CD14-positive monocyte (primary cell): Measurements from ENCODE around the gene PIAS4. TPM values are rescaled to one million over a fixed set of nuclear protein-coding genes. Genes with fewer than 3 reads are reported as not detected.

Experiments
- DNase-seq, 3 donors: peaks; one replicate each; pipeline ENCODE4 v3.0.0-alpha.2; 2011 to 2022
- H2AFZ ChIP-seq: 2 replicates; pipeline ENCODE4 v1.6.0; 2012; ENCODE audit warnings: mild to moderate bottlenecking, low read depth, low read length, inconsistent platforms; ENCODE audit not compliant: insufficient read depth, poor library complexity, severe bottlenecking
- H3K27ac ChIP-seq, 2 donors: 1 replicate in 1 of 2; 2 replicates in 1 of 2; pipeline ENCODE4 v1.5.1; 2012 to 2013; ENCODE audit warnings: low read length in 2 of 2, control low read depth in 1 of 2, inconsistent platforms in 1 of 2, low read depth in 1 of 2, mild to moderate bottlenecking in 1 of 2
- H3K27me3 ChIP-seq, 2 donors: one replicate each; pipeline versions ENCODE4 v1.6.0 to v1.6.1; 2011 to 2013; ENCODE audit warnings: low read length in 2 of 2; ENCODE audit not compliant: control insufficient read depth in 2 of 2, insufficient read depth in 2 of 2
- H3K36me3 ChIP-seq, 2 donors: replicated peaks in 1 of 2; 1 replicate in 1 of 2; 2 replicates in 1 of 2; pipeline versions ENCODE4 v1.5.1 to v1.6.1; 2012 to 2013; ENCODE audit warnings: low read length in 2 of 2, control low read depth in 1 of 2, inconsistent platforms in 1 of 2, mild to moderate bottlenecking in 1 of 2; ENCODE audit not compliant: insufficient read depth in 2 of 2, control insufficient read depth in 1 of 2
- H3K4me1 ChIP-seq, 2 donors: 1 replicate in 1 of 2; 2 replicates in 1 of 2; pipeline versions ENCODE4 v1.5.1 to v1.6.1; 2012 to 2013; ENCODE audit warnings: low read length in 2 of 2, control low read depth in 1 of 2, inconsistent platforms in 1 of 2, mild to moderate bottlenecking in 1 of 2, moderate library complexity in 1 of 2; ENCODE audit not compliant: insufficient read depth in 2 of 2, control insufficient read depth in 1 of 2
- H3K4me2 ChIP-seq: replicated peaks from 2 replicates; pipeline ENCODE3; 2012; ENCODE audit warnings: low read length, moderate library complexity, mild to moderate bottlenecking; ENCODE audit not compliant: poor library complexity, severe bottlenecking; ENCODE audit errors: extremely low read depth
- H3K4me3 ChIP-seq, 3 experiments: fragments of 200-600 bp in 1 of 3; sonication (generic) in 1 of 3; replicated peaks in 1 of 3; 1 replicate in 2 of 3; 2 replicates in 1 of 3; pipeline ENCODE4 v1.5.1; 2011 to 2013; ENCODE audit warnings: low read length in 3 of 3, mild to moderate bottlenecking in 3 of 3, control low read depth in 2 of 3, low read depth in 2 of 3, inconsistent platforms in 1 of 3, moderate library complexity in 1 of 3
- H3K79me2 ChIP-seq: 2 replicates; pipeline ENCODE4 v1.6.0; 2012; ENCODE audit warnings: mild to moderate bottlenecking, control low read depth, inconsistent platforms, low read length, moderate library complexity; ENCODE audit not compliant: insufficient read depth
- H3K9ac ChIP-seq: 2 replicates; pipeline ENCODE4 v1.6.0; 2017; ENCODE audit warnings: low read length, mild to moderate bottlenecking; ENCODE audit not compliant: insufficient read depth, poor library complexity, severe bottlenecking
- H3K9me3 ChIP-seq, 2 donors: replicated peaks in 1 of 2; 1 replicate in 1 of 2; 2 replicates in 1 of 2; pipeline versions ENCODE4 v1.5.1 to v1.6.1; 2012 to 2013; ENCODE audit warnings: low read length in 2 of 2, control low read depth in 1 of 2; ENCODE audit not compliant: control insufficient read depth in 1 of 2, insufficient read depth in 1 of 2
- H4K20me1 ChIP-seq: 2 replicates; pipeline ENCODE4 v1.6.0; 2012; ENCODE audit warnings: mild to moderate bottlenecking, low read length, control low read depth, moderate library complexity; ENCODE audit not compliant: insufficient read depth
- H3K27ac Mint-ChIP-seq, 7 donors: one replicate each; pipeline ENCODE4 v1.8.0; 2020; ENCODE audit warnings: mild to moderate bottlenecking in 7 of 7, mixed read lengths in 7 of 7, moderate library complexity in 6 of 7, inconsistent platforms in 2 of 7
- H3K27me3 Mint-ChIP-seq, 3 donors: one replicate each; pipeline ENCODE4 v1.8.0; 2021 to 2022; ENCODE audit warnings: low read depth in 3 of 3, mild to moderate bottlenecking in 3 of 3, mixed read lengths in 3 of 3, moderate library complexity in 3 of 3, inconsistent platforms in 1 of 3
- H3K36me3 Mint-ChIP-seq, 2 donors: one replicate each; pipeline ENCODE4 v1.8.0; 2020; ENCODE audit warnings: mixed read lengths in 2 of 2, inconsistent platforms in 1 of 2, mild to moderate bottlenecking in 1 of 2
- H3K4me1 Mint-ChIP-seq: one replicate; pipeline ENCODE4 v1.8.0; 2020; ENCODE audit warnings: mild to moderate bottlenecking, mixed read lengths
- H3K4me3 Mint-ChIP-seq, 2 donors: one replicate each; pipeline ENCODE4 v1.8.0; 2020; ENCODE audit warnings: mild to moderate bottlenecking in 2 of 2, mixed read lengths in 2 of 2, moderate library complexity in 1 of 2
- H3K9me3 Mint-ChIP-seq, 7 donors: one replicate each; pipeline ENCODE4 v1.8.0; 2020 to 2022; ENCODE audit warnings: mixed read lengths in 7 of 7, mild to moderate bottlenecking in 6 of 7, moderate library complexity in 6 of 7, inconsistent platforms in 2 of 7
- CTCF ChIP-seq: fragments of 200-600 bp; IDR thresholded peaks from one replicate; pipeline ENCODE4 v1.8.0; 2022; ENCODE audit warnings: antibody characterized with exemption, mild to moderate bottlenecking
- WGBS: methylation state at CpG from one replicate; pipeline ENCODE4 v1.1.5; 2013; ENCODE audit warnings: missing lambda C conversion rate; ENCODE audit not compliant: insufficient coverage; 5-methylcytosine and 5-hydroxymethylcytosine counted together
- intact Hi-C, 2 donors: fragments of 100-400 bp; cut with micrococcal nuclease; formaldehyde crosslinking; loops; one replicate each; pipeline versions ENCODE4 v1.15.0 to v1.15.1; 2023
- polyA plus RNA-seq, 3 donors: library from polyadenylated mRNA; depleted of rRNA in 1 of 3; unstranded in 2 of 3; stranded (reverse) in 1 of 3; fragments of 300-500 nt in 2 of 3; fragments of >200 nt in 1 of 3; fragmentation: Illumina TruSeq in 2 of 3; gene quantifications; 1 replicate in 2 of 3; 2 replicates in 1 of 3; pipeline ENCODE4 v1.2.3, GENCODE V29; 2012 to 2021

The PIAS4 gene
- polyA plus RNA-seq, 3 donors, result 2.3 to 8.1 (median 5.9) TPM

GRCh38 chr19:3970313-3970807 lies 37.2 kb upstream of the PIAS4 start:
- Histone ChIP-seq H3K9ac (peak overlapping the region; percentile 89), H3K4me2 (peak overlapping the region; percentile 77), H3K9me3 (no peaks in the 10 kb centered on the region), H3K4me3 (peak overlapping the region; percentile 85 to 95 (median 94)), H4K20me1 (peaks cover 38% of the 10 kb centered on the region), H3K27me3 (no peaks in the 10 kb centered on the region), H2AFZ (peak overlapping the region; percentile 85), H3K27ac (peak overlapping the region; percentile 44 to 76), H3K4me1 (peaks cover 11 to 20% of the 10 kb centered on the region in 2 donors), H3K36me3 (peaks cover 39 to 47% of the 10 kb centered on the region in 2 donors), H3K79me2 (peaks cover 37% of the 10 kb centered on the region)
- peaks cover 0 to 2% (median 2%) of the 10 kb centered on the region in 3 donors for H3K27me3 Mint-ChIP-seq
- intact Hi-C loops, result loop anchor here in 1 of 2 donors (2.0 kb wide), 1 partner anchor 14 kb away; the partner anchor contains the start of gene EEF2
- peaks cover 16% of the 10 kb centered on the region for H3K4me1 Mint-ChIP-seq
- peak overlapping the region; percentile 88 to 93 for H3K4me3 Mint-ChIP-seq
- H3K9me3 Mint-ChIP-seq, result no peaks in the 10 kb centered on the region
- peaks cover 23 to 45% of the 10 kb centered on the region in 2 donors for H3K36me3 Mint-ChIP-seq
- WGBS, result 3% methylated on average over 21 of the region's 22 CpGs
- no peak for TF ChIP-seq CTCF
- DNase-seq, result no peak
- peak overlapping the region; percentile 72 to 93 (median 81) for H3K27ac Mint-ChIP-seq

- Mint-ChIP-seq H3K27ac (peak within 1 kb of the TSS; percentile 72 to 93 (median 81)), H3K4me1 (peaks cover 15% of the 10 kb centered on the region), H3K4me3 (peak within 1 kb of the TSS; percentile 88 to 93), H3K36me3 (peaks cover 25 to 45% of the 10 kb centered on the region in 2 donors), H3K9me3 (no peaks in the 10 kb centered on the region), H3K27me3 (peaks cover 0 to 2% (median 2%) of the 10 kb centered on the region in 3 donors)
- peak within 1 kb of the TSS; percentile 85 for H2AFZ ChIP-seq
- H3K27me3 ChIP-seq, result no peaks in the 10 kb centered on the region
- H3K4me2 ChIP-seq, result peak within 1 kb of the TSS; percentile 77
- peaks cover 33% of the 10 kb centered on the region for H3K79me2 ChIP-seq
- H4K20me1 ChIP-seq, result peaks cover 39% of the 10 kb centered on the region
- H3K36me3 ChIP-seq, result peaks cover 40 to 47% of the 10 kb centered on the region in 2 donors
- no peaks in the 10 kb centered on the region for H3K9me3 ChIP-seq
- peak within 1 kb of the TSS; percentile 44 to 76 for H3K27ac ChIP-seq
- peak within 1 kb of the TSS; percentile 89 for H3K9ac ChIP-seq
- DNase-seq, result peak; percentile 95 to 96 (median 96)
- intact Hi-C loops, result loop anchor here in 1 of 2 donors (2.0 kb wide), 1 partner anchor 14 kb away; the partner anchor contains the start of gene EEF2
- under 1% methylated on average over 73 of the region's 73 CpGs for WGBS
- peak within 1 kb of the TSS; percentile 85 to 95 (median 94) for H3K4me3 ChIP-seq
- TF ChIP-seq CTCF, result no peak
- peaks cover 11 to 20% of the 10 kb centered on the region in 2 donors for H3K4me1 ChIP-seq
Observed at GRCh38 chr19:3970808-3971598, 36.5 kb upstream of the PIAS4 start, which contains the start of gene DAPK3. Gene DAPK3, minus strand, starts transcription at chr19:3971099. Its CDS starts 1,364 bp downstream, at chr19:3969735.
